Mesendoderm (in vitro differentiated cells): ENCODE results near the gene CA11.

Experiments
- DNase-seq: peaks from one replicate; pipeline ENCODE4 v3.0.0; 2013
- H2AK5ac ChIP-seq: 2 replicates; pipeline ENCODE4 v1.6.1; 2013; ENCODE audit warnings: low read length, inconsistent platforms
- H2BK120ac ChIP-seq: 2 replicates; pipeline ENCODE4 v1.6.1; 2013; ENCODE audit warnings: low read depth, mild to moderate bottlenecking, low read length, moderate library complexity, mixed read lengths
- H2BK15ac ChIP-seq: replicated peaks from 2 replicates; pipeline ENCODE4 v1.6.1; 2013; ENCODE audit warnings: low read depth, mild to moderate bottlenecking, moderate library complexity
- H2BK5ac ChIP-seq: 2 replicates; pipeline ENCODE4 v1.6.1; 2013; ENCODE audit warnings: low read length, inconsistent platforms
- H3K18ac ChIP-seq: 2 replicates; pipeline ENCODE4 v1.6.1; 2013; ENCODE audit warnings: mild to moderate bottlenecking, low read length, mixed read lengths
- H3K23ac ChIP-seq: one replicate; pipeline ENCODE4 v1.6.1; 2013; ENCODE audit warnings: low read length
- H3K27ac ChIP-seq: 2 replicates; pipeline ENCODE4 v1.5.1; 2013; ENCODE audit warnings: low read depth, mild to moderate bottlenecking, inconsistent platforms, low read length, moderate library complexity
- H3K27me3 ChIP-seq: 2 replicates; pipeline ENCODE4 v1.6.1; 2013; ENCODE audit warnings: low read length, control low read depth, mild to moderate bottlenecking, inconsistent platforms; ENCODE audit not compliant: insufficient read depth, poor library complexity
- H3K36me3 ChIP-seq: 2 replicates; pipeline ENCODE4 v1.6.1; 2013; ENCODE audit warnings: low read length, inconsistent platforms; ENCODE audit not compliant: control insufficient read depth, insufficient read depth
- H3K4ac ChIP-seq: one replicate; pipeline ENCODE4 v1.6.1; 2013; ENCODE audit warnings: low read depth, mild to moderate bottlenecking, low read length, moderate library complexity
- H3K4me1 ChIP-seq: 2 replicates; pipeline ENCODE4 v1.6.1; 2013; ENCODE audit warnings: low read depth, low read length, inconsistent platforms; ENCODE audit not compliant: control insufficient read depth
- H3K4me2 ChIP-seq: 2 replicates; pipeline ENCODE4 v1.6.1; 2013; ENCODE audit warnings: low read length
- H3K4me3 ChIP-seq: 2 replicates; pipeline ENCODE4 v1.5.1; 2013; ENCODE audit warnings: mild to moderate bottlenecking, low read length
- H3K56ac ChIP-seq: one replicate; pipeline ENCODE4 v1.6.1; 2013; ENCODE audit warnings: low read length
- H3K79me1 ChIP-seq: 2 replicates; pipeline ENCODE4 v1.6.1; 2013; ENCODE audit warnings: low read length, inconsistent platforms
- H3K79me2 ChIP-seq: 2 replicates; pipeline ENCODE4 v1.6.1; 2013; ENCODE audit warnings: mild to moderate bottlenecking, low read length; ENCODE audit not compliant: control insufficient read depth, insufficient read depth
- H3K9ac ChIP-seq: 2 replicates; pipeline ENCODE4 v1.6.1; 2013; ENCODE audit warnings: low read length, inconsistent platforms
- H4K5ac ChIP-seq: one replicate; pipeline ENCODE4 v1.6.1; 2013; ENCODE audit warnings: low read length
- H4K8ac ChIP-seq: one replicate; pipeline ENCODE4 v1.6.1; 2013; ENCODE audit warnings: low read depth, mild to moderate bottlenecking, control low read depth, low read length, moderate library complexity
- WGBS: extraction: QIAGEN DNeasy Blood & Tissue Kit; methylation state at CpG from one replicate; pipeline ENCODE4 v1.1.7; 2013; ENCODE audit warnings: low lambda C conversion rate, missing lambda C conversion rate; ENCODE audit not compliant: insufficient coverage; ENCODE audit errors: extremely low coverage; 5-methylcytosine and 5-hydroxymethylcytosine counted together

Gene CA11

DNA sequence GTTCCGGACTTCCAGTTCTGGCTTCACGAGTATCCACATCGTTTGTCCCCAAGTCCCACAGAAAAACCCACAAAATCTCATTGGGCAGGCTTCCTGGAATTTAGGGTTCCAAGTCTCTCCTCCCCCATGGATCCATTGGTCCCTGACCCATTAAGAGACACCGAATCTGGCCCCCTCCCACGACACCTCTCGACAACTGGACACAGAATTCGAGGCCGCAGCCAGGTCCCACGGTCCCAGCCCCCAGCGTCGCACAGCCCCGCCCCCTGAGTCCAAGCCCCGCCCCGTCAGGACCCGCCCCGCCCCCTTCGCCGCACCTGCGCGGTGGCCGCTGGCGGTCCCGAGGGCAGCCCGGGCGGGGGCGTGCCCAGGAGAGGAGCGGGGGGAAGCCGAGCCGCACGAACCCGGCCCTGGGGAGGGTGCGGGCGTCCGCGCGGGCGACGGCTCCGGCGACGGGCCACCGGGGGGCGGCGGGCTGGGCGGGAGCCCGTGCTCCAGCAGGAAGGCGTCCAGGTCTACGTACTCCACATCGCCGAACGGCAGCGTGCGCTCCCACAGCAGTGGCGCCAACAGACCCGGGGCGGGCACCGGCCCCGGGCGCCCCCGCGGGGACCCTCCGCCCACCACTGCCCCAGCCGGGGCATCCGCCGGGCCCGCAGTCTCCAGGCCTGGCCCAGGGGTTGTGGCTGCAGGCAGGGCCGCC, 10.6 kb downstream of the CA11 start:
- Histone ChIP-seq H2BK5ac (no peak overlapping the region), H3K27ac (no peak overlapping the region), H3K79me1 (no peaks in the 10 kb centered on the region), H4K5ac (no peak overlapping the region), H3K4me2 (peak overlapping the region; percentile 67), H3K18ac (peak overlapping the region; percentile 56), H2AK5ac (no peak overlapping the region), H3K23ac (no peak overlapping the region), H4K8ac (no peak overlapping the region), H3K4me1 (peaks cover 13% of the 10 kb centered on the region), H3K79me2 (no peaks in the 10 kb centered on the region), H3K56ac (peak overlapping the region; percentile 79), H2BK15ac (no peak overlapping the region), H3K36me3 (no peaks in the 10 kb centered on the region), H2BK120ac (no peak overlapping the region), H3K27me3 (peaks cover 9% of the 10 kb centered on the region), H3K9ac (peak overlapping the region; percentile 64), H3K4me3 (no peak overlapping the region), H3K4ac (no peak overlapping the region)
- no CpG with 5 or more reads among the region's 67 CpGs for WGBS
- DNase-seq: no peak

GRCh38 chr19:48634424-48635262, 11.3 kb downstream of the CA11 start:
- Histone ChIP-seq H2AK5ac (no peak overlapping the region), H3K79me2 (no peaks in the 10 kb centered on the region), H3K4me1 (peaks cover 13% of the 10 kb centered on the region), H2BK120ac (peak overlapping the region; percentile 15), H3K23ac (no peak overlapping the region), H3K27me3 (peaks cover 9% of the 10 kb centered on the region), H3K36me3 (no peaks in the 10 kb centered on the region), H3K27ac (no peak overlapping the region), H3K56ac (peak overlapping the region; percentile 25), H2BK15ac (no peak overlapping the region), H4K8ac (no peak overlapping the region), H3K18ac (peak overlapping the region; percentile 41), H2BK5ac (no peak overlapping the region), H3K4ac (no peak overlapping the region), H3K4me3 (no peak overlapping the region), H3K4me2 (peak overlapping the region; percentile 34), H3K79me1 (no peaks in the 10 kb centered on the region), H3K9ac (peak overlapping the region; percentile 20), H4K5ac (no peak overlapping the region)
- peak; percentile 98 for DNase-seq
- no CpG with 5 or more reads among the region's 37 CpGs for WGBS

DNA sequence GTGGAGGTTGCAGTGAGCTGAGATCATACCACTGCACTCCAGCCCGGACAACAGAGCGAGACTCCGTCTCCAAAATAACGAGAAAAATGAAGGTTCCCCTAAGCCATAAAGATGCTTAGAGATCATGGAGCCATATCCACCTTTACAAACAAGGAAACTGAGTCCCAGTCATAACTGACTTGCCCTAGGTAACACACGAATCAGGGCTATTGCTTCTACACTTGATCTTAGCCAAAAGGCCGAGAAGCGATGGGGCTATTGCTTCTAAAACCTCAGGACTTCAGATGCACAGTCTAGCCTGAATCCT, 12.0 kb downstream of the CA11 start:
- no peak overlapping the region for H3K27ac ChIP-seq
- no CpG with 5 or more reads among the region's 7 CpGs for WGBS

DNA sequence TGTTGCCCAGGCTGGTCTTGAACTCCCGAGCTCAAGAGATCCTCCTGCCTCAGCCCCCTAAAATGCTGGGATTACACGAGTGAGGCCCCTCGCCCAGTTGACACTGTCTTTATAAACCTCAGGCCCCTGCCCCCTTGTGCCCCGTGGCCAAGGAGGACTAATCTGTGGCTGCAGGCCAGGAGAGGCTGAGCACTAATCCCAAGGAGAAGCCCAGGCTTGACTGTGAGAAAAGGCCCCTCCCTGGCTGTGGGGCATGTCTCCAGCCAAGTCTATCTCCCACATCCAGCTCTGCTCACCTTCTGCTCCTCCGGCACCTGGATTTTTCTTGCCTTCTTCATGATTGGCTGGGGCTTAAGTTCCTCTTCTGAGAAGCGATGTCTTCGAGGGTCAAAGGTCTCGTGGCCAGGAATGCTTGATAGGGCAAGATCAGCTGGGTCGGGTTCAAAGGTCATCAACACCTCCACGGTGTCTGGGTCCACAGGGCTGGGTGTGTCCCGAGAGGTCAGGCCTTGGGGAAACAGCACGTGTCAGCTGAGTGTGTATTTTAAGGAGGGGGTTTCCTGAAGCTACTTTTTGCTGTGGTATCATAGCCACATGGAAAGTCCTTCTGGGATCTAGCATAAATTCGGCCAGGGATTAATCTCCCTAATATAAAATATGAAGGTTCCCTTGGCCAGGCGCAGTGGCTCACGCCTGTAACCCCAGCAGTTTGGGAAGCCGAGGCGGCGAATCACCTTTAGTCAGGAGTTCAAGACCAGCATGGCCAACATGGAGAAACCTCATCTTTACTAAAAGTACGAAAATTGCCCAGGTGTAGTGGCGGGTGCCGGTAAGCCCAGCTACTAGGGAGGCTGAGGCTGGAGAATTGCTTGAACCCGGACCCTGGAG, 12.6 kb downstream of the CA11 start:
- Histone ChIP-seq H2BK5ac (no peak overlapping the region), H3K79me2 (no peaks in the 10 kb centered on the region), H2BK120ac (no peak overlapping the region), H3K9ac (no peak overlapping the region), H3K4me3 (no peak overlapping the region), H3K27ac (no peak overlapping the region), H3K4me1 (peaks cover 10% of the 10 kb centered on the region), H3K56ac (no peak overlapping the region), H3K4ac (no peak overlapping the region), H3K79me1 (no peaks in the 10 kb centered on the region), H3K36me3 (no peaks in the 10 kb centered on the region), H3K4me2 (no peak overlapping the region), H3K18ac (no peak overlapping the region), H2AK5ac (no peak overlapping the region), H4K5ac (no peak overlapping the region), H2BK15ac (no peak overlapping the region), H3K23ac (no peak overlapping the region), H3K27me3 (peaks cover 9% of the 10 kb centered on the region), H4K8ac (no peak overlapping the region)
- DNase-seq: no peak
- WGBS: no CpG with 5 or more reads among the region's 22 CpGs

More for the DNA sequence above, 12.0 kb downstream of the CA11 start:
- Histone ChIP-seq H4K5ac (no peak overlapping the region), H2BK120ac (no peak overlapping the region), H3K9ac (peak overlapping the region; percentile 20), H3K4ac (no peak overlapping the region), H2AK5ac (no peak overlapping the region), H3K79me1 (no peaks in the 10 kb centered on the region), H3K18ac (no peak overlapping the region), H3K27me3 (peaks cover 9% of the 10 kb centered on the region), H3K23ac (no peak overlapping the region), H3K4me1 (peaks cover 13% of the 10 kb centered on the region), H2BK5ac (no peak overlapping the region), H3K56ac (peak overlapping the region; percentile 19), H3K4me3 (no peak overlapping the region), H3K4me2 (no peak overlapping the region), H2BK15ac (no peak overlapping the region), H3K36me3 (no peaks in the 10 kb centered on the region), H3K79me2 (no peaks in the 10 kb centered on the region), H4K8ac (no peak overlapping the region)
- DNase-seq: no peak

DNA sequence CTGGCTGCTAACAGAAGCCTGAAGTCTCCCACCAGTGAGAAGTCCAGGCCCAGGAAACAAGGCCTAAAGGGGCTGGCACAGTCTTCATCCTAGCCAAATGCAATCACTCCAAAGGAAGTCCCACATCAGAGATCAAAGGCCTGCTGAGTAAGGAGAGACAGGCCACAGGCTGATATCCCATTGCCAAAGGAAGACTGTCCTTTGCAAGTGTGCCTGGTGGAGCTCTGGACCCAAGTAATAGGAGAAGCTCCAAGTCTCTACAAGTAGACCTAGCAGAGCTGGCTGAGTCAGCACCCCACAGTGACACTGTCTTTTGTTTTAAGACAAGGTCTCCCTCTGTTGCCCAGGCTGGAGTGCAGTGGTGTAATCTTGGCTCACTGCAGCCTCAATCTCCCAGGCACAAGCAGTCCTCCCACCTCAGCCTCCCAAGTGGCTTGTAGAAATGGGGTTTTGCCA, 13.3 kb downstream of the CA11 start:
- Histone ChIP-seq H2BK120ac (no peak overlapping the region), H2BK5ac (no peak overlapping the region), H3K18ac (no peak overlapping the region), H3K36me3 (no peaks in the 10 kb centered on the region), H3K27ac (no peak overlapping the region), H3K4me2 (no peak overlapping the region), H3K56ac (no peak overlapping the region), H4K5ac (no peak overlapping the region), H3K9ac (no peak overlapping the region), H4K8ac (no peak overlapping the region), H3K4ac (no peak overlapping the region), H3K4me3 (no peak overlapping the region), H2BK15ac (no peak overlapping the region), H3K79me2 (no peaks in the 10 kb centered on the region), H3K27me3 (peaks cover 9% of the 10 kb centered on the region), H3K23ac (no peak overlapping the region), H3K79me1 (no peaks in the 10 kb centered on the region), H3K4me1 (peaks cover 9% of the 10 kb centered on the region), H2AK5ac (no peak overlapping the region)
- no peak for DNase-seq
